D341Med (cell line): Measurements from ENCODE around the gene ING5.
"Not testable (repeated sequence)": the region's sequence is repeated elsewhere in the genome, so short reads cannot be mapped to it uniquely, and the experiment has no call there.

ENCODE experiments used
- DNase-seq: peaks from one replicate; pipeline ENCODE4 v3.0.0; 2012; ENCODE audit warnings: low spot score

The ING5 gene

GRCh38 chr2:241701399-241702154 lies at the start of gene ING5:
Gene ING5 (plus strand): TSS chr2:241702039. CDS start chr2:241702066, 27 bp downstream.
- DNase-seq, result peak; percentile 91

- DNase-seq, result no peak
Observed at GRCh38 chr2:241652142-241652541, 49.7 kb upstream of the ING5 start.

- DNase-seq, result no peak
Observed at GRCh38 chr2:241652722-241653121, 49.1 kb upstream of the ING5 start.

GRCh38 chr2:241653210-241653750 lies 48.6 kb upstream of the ING5 start:
- no peak for DNase-seq

- DNase-seq, result no peak
Observed at GRCh38 chr2:241654551-241654950, 47.3 kb upstream of the ING5 start.

GRCh38 chr2:241655516-241656189 lies 46.2 kb upstream of the ING5 start:
- DNase-seq, result no peak

- DNase-seq, result no peak
Observed at GRCh38 chr2:241656190-241656741, 45.6 kb upstream of the ING5 start.

GRCh38 chr2:241657786-241658254 lies 44.0 kb upstream of the ING5 start:
- no peak for DNase-seq

GRCh38 chr2:241658296-241658695 lies 43.5 kb upstream of the ING5 start:
- DNase-seq, result no peak

- DNase-seq, result peak; percentile 74
Observed at GRCh38 chr2:241659150-241659739, 42.6 kb upstream of the ING5 start.

GRCh38 chr2:241660593-241661213 lies 41.1 kb upstream of the ING5 start:
- DNase-seq, result no peak

GRCh38 chr2:241662731-241663130 lies 39.1 kb upstream of the ING5 start:
- DNase-seq, result not testable (repeated sequence)

GRCh38 chr2:241665731-241666440 lies 36.0 kb upstream of the ING5 start:
- DNase-seq, result no peak

GRCh38 chr2:241666627-241667400 lies 35.0 kb upstream of the ING5 start:
- DNase-seq, result no peak

- no peak for DNase-seq
Observed at GRCh38 chr2:241668354-241668753, 33.5 kb upstream of the ING5 start.

GRCh38 chr2:241668839-241669238 lies 33.0 kb upstream of the ING5 start:
- DNase-seq, result no peak

GRCh38 chr2:241670333-241671110 lies 31.3 kb upstream of the ING5 start:
- no peak for DNase-seq

- no peak for DNase-seq
Observed at GRCh38 chr2:241671457-241672240, 30.2 kb upstream of the ING5 start.
